HG03457 (cell line): ENCODE data around the gene LRMDA.

Source experiments
- ATAC-seq: cut with Tn5 transposase; IDR thresholded peaks from one replicate; pipeline ENCODE4 v1.9.1; 2021; ENCODE audit warnings: moderate number of reproducible peaks; ENCODE audit not compliant: unreplicated experiment

LRMDA gene

GRCh38 chr10:75851580-75852345 is 420.3 kb downstream of the LRMDA start:
- no peak for ATAC-seq

GRCh38 chr10:75852851-75853484 is 421.5 kb downstream of the LRMDA start:
- no peak for ATAC-seq

- ATAC-seq: no peak
These were observed 425.9 kb downstream of the LRMDA start for GRCh38 chr10:75857269-75857846.

DNA sequence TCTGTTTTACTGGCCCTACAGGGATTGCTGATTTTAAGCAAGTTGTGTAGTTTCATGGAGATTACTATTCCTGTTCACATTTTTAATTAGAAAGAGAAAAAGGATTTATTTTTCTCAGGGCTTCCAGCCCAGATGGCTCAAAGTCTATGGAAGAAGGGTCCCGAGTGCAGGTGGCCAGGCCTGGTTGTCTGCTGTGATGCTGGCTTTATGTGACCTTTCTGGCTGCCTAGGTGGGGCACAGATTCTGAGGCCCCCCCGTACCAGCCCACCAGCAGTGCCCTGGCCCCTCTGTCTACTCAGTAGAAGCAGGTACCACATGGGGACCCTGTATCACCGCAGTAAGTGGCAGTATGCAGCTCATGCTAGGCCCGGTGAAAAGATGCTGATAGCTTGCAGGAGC is 426.5 kb downstream of the LRMDA start:
- ATAC-seq: no peak

DNA sequence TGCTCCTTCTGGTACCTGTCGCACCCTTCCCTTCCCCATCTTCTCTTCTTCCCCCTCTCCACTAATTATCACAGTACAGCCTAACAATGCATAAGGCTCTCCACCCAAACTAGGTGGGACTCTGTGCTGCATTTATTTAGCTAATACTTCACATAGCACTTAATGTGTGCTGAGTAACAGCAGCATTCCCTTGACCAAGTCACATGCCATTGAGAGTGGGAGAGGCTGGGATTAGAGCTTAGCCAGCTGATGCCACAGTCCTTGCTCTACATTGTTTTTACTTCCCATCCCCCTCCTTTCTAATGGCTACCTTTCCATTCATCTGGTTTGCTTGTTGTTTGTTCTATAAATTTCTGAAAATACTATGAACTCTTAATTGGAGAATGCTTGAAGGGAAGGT is 426.9 kb downstream of the LRMDA start:
- no peak for ATAC-seq

DNA sequence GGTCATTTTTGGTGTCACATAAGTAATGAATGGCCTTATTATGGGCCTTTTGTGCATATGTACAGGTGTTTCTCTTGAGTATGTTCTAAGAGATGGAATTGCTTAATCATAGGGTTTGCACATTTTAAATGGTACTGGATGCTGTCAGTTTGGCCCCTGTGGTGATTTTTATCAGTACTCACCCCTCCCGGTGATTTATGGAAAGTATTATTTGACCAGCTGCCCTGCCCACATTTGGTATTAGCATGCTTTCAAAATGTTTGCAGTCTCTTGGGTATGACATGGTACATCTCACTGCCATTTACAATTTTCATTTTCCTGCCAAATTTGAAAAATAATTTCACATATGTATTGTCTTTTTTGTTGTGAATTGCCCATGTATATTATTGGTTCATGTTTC is 427.7 kb downstream of the LRMDA start:
- no peak for ATAC-seq

DNA sequence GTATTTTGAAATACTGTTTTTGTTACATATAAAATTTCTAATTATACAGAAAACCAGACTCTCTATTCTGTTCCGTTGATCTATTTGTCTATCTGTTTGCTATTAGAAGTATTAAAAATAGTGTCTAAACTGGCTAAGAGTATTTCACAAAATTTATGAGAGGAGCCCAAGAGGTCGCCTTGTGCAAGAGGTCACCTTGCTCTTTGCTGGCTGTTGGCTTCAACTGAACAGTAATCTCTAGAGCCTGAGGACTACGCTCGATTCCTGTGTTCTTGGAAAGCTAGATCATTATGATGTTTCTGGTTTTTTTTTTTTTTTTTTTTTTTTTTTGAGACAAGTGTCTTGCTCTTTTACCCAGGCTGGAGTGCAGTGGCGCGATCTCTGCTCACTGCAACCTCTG is 428.6 kb downstream of the LRMDA start:
- no peak for ATAC-seq

GRCh38 chr10:75861582-75861981 is 430.2 kb downstream of the LRMDA start:
- no peak for ATAC-seq

DNA sequence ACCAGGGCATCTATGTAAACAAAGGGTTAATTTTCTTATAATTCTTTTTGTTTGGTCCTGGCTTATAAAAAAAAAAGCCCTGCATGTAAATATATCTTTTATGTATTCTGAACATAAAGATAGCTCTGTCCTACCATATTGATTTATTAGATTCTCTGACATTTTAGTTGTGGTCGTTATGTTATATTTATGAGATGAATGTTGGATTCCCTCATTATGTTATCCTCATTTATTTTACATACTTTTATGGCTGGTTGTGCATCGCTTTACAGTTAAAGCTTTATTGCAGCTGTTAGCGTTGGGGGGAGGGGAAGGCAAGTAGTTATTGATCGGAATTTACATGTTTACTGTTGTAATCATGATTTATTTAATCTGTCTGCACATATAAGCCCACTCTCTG is 431.5 kb downstream of the LRMDA start:
- ATAC-seq: no peak

DNA sequence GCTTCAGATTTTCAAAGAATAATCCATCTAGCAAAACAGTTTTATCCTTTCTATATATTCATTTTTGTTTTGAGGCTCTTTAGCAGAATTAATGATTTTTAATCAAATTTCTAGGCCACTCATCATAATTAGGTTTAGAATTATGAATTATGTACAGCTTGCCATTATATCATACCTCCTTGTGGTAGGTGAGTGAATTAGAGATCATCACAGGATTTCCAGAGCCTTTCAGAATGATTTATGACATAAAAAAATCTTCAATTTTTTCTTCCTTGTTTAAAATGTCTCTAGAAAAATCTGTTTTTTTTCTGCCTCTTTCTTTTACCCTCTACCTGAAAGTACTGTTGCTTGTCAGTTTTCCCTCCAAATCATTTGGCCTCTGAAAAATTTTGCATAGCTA is 433.3 kb downstream of the LRMDA start:
- ATAC-seq: no peak

GRCh38 chr10:75865413-75866299 is 434.2 kb downstream of the LRMDA start:
- ATAC-seq: no peak

DNA sequence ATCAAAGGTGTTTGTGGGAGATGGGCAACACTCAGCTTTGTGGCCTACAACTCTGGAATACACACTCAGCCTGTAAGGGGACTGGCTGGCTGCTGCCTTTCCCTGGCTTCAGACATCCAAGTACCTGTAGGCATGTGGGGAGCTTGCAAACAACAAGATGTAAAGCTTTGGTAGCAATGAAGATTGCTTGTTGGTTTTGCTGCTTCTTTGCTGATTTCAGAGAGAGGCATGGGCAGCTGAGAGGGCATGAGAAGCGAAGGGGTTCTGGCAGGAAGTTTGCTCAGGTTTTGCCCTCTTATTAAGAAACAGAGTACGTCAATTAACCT is 434.8 kb downstream of the LRMDA start:
- no peak for ATAC-seq

- ATAC-seq: no peak
These were observed 435.3 kb downstream of the LRMDA start for GRCh38 chr10:75866731-75867130.

DNA sequence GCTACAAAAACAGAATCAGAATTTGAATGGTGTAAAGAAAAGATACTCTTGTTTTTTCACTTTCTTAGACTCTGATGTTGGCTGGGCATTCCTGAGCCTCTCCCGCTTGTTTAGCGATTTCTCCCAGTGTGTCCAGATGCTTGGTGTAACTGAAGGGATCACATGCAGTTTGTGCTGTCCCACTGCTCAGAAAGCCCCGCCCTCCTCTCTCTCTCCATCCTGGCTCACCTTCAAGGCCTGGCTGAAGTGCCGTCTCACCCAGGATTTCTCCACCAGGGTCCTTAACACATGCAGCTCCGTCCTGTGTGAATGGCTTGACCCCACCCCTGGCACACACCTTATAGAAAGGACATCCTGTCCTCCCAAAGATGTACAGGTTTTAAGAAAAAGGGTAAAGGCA is 437.1 kb downstream of the LRMDA start:
- ATAC-seq: no peak

DNA sequence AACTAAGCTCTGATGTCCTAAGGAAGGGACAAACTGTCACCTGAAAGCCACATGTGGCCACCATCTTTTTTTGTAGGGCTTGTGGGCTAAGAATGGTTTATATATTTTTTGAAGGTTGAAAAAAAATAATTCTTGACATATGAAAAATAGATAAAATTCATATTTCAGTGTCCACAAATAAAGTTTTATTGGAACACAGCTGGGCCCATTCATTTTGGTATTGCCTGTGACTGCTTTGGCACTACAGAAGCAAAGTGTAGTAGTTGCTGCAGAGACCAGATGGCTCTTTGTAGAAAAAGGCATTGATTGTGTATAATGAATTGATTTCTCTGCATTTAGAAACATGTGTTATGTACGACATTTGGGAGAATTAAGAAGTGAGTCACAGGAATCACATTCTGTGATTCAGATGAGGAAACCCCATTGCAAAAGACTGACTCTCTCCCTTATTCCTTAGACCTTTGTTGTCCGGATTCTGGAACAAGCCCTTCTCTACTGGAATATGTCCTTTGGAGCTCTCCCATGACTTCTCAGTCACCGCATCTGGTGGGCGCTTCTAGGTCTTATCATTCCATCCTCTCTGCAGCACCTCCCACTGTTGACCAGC is 438.7 kb downstream of the LRMDA start:
- no peak for ATAC-seq

DNA sequence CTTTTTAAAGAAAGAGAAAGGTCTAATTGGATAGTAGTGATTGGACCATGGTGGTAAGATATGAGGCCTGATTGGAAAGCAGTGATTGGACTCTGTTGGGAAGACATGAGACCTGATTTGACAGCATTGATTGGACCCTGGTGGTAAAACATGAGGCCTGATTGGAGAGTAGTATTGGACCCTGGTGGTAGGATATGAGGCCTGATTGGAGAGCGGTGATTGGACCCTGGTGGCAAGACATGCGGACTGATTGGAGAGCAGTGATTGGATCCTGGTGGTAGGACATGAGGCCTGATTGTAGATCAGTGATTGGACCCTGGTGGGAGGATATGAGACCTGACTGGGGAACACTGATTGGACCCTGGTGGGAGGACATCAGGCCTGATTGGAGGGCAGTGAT is 444.3 kb downstream of the LRMDA start:
- no peak for ATAC-seq

DNA sequence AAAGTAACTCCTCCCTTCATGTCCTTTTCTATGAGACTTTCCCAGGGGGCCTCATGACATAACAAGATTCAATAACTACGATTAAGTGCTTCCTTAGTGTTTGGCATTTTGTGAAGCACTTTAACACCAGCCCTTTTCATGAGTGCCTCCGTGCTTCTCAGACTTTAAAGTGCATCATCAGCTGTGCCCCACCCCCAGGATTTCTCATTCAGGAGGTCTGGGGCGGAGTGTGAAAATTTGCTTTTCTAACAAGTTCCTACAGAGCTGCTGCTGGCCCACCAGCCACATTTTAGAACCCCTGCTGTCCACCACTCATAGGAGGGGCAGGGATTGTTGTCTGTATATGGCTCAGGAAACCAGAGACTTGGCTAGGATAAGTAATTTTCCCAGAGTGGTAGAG is 445.3 kb downstream of the LRMDA start:
- ATAC-seq: no peak

DNA sequence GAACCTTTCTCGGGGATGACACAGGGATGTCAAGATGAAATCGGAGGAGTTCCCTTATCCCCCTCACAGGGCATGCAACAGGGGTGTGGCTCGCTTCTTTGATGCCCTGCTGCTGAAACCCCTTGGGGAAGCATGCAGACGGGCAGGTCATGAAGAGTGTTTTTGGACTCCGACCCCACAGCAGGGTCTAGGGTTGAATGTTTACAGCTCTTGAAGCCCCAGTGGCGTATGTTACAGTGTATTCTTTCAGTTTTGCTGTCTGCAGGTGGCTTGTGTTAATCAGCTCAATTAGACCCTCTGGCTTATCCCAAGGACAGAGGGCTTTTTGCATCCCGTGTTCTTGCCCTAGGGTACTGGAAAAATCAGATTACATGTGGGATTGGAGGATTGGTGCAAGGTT is 446.5 kb downstream of the LRMDA start:
- no peak for ATAC-seq

DNA sequence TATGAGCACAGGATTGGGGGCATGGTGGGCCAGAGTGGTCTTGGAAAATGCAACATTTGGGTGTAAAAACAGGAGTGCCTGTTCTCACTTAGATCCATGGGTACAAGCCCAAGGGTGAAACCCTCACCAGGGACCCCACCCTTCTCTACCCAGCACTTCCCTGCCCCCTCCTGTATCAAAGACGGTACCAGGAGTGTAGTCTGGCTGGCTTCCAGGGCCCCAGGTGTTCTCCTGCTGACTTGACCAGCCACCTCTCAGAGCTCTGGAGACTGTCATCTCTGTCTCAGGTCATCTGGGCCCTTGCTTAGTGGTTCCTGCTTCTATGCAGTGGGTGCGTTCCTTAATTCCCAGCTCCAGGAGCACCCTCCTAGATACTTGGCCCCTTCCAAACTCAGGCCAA is 447.2 kb downstream of the LRMDA start:
- ATAC-seq: no peak

DNA sequence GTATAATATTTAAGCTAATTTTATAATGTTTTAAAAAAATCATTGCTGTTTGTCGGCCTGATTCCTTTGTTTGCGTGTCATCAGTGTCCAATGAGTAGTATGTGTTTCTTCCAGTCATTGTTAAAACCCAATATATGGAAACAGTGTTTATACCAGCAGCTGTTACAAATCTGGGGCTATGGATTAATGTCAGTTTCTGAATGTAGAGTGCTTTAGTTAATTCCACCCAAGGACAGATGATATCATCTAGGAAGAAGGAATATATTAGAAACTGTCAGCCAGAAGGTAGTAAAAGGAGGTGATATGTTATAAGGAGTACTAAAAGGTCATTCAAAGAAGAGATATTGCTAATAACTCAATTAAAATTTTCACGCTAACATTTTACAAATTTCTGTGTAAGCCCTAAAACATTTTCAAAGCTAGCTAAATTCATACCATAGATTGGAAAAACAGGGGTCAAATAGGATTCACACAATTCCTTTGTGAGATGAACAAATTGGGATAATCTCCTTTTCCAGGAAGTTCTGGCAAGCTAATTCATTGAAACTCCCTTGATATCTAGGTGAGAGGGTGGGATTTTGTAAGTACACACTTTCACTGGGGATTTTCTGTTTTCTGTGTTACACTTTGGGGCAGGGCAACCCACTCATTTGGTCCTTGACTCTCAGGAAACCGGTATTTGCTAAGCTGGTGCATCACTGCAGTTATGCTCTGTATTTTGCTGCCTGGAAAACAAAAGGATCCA is 448.8 kb downstream of the LRMDA start:
- ATAC-seq: no peak
